Brain microvascular endothelial cell (primary cell): ENCODE results near the gene SLC39A13.

Source experiments
- DNase-seq: peaks from one replicate; pipeline ENCODE4 v3.0.0-alpha.2; 2020
- H3K27ac ChIP-seq: fragments of 250-450 bp; sonication (Bioruptor Pico); 2 replicates; pipeline ENCODE4 v1.5.1; 2020; ENCODE audit warnings: mild to moderate bottlenecking, moderate library complexity
- H3K27me3 ChIP-seq: fragments of 250-450 bp; sonication (Bioruptor Pico); replicated peaks from 2 replicates; pipeline ENCODE4 v1.5.1; 2020; ENCODE audit warnings: mild to moderate bottlenecking
- H3K36me3 ChIP-seq: fragments of 250-450 bp; sonication (Bioruptor Pico); replicated peaks from 2 replicates; pipeline ENCODE4 v1.5.1; 2020; ENCODE audit warnings: mild to moderate bottlenecking
- H3K4me3 ChIP-seq: 2 replicates; pipeline ENCODE4 v1.5.1; 2011; ENCODE audit warnings: low read depth, mild to moderate bottlenecking, control low read depth, low read length, moderate library complexity
- CTCF ChIP-seq: IDR thresholded peaks from 2 replicates; pipeline ENCODE4 v1.5.1; 2011; ENCODE audit warnings: low read depth, mild to moderate bottlenecking, moderate library complexity, low read length, control low read depth, inconsistent platforms; ENCODE audit errors: missing control alignments
- in situ Hi-C: cut with HindIII; loops from 2 replicates; pipeline ENCODE4 v1.10.0; 2017; ENCODE audit warnings: low sequenced_read_pairs, low pct_ligation_motif_present

Gene SLC39A13

GRCh38 chr11:47375546-47376085, 32.8 kb upstream of the SLC39A13 start:
- no peak overlapping the region for H3K27ac ChIP-seq
- in situ Hi-C loops = no loop called here
- H3K36me3 ChIP-seq = no peaks in the 10 kb centered on the region
- no peak for TF ChIP-seq CTCF
- H3K27me3 ChIP-seq = no peaks in the 10 kb centered on the region
- no peak for DNase-seq
- H3K4me3 ChIP-seq = no peak overlapping the region

GRCh38 chr11:47376107-47376524, 32.3 kb upstream of the SLC39A13 start:
- H3K27ac ChIP-seq = no peak overlapping the region
- no peaks in the 10 kb centered on the region for H3K27me3 ChIP-seq
- no peak for DNase-seq
- in situ Hi-C loops = no loop called here
- H3K36me3 ChIP-seq = no peaks in the 10 kb centered on the region
- no peak for TF ChIP-seq CTCF
- H3K4me3 ChIP-seq = no peak overlapping the region

GRCh38 chr11:47376525-47377371, 31.6 kb upstream of the SLC39A13 start:
- no peaks in the 10 kb centered on the region for H3K36me3 ChIP-seq
- in situ Hi-C loops = no loop called here
- TF ChIP-seq CTCF = no peak
- H3K4me3 ChIP-seq = no peak overlapping the region
- H3K27me3 ChIP-seq = no peaks in the 10 kb centered on the region
- no peak overlapping the region for H3K27ac ChIP-seq
- no peak for DNase-seq

GRCh38 chr11:47377571-47378009, 30.8 kb upstream of the SLC39A13 start:
- no peak overlapping the region for H3K27ac ChIP-seq
- no peak for DNase-seq
- in situ Hi-C loops = no loop called here
- H3K36me3 ChIP-seq = no peaks in the 10 kb centered on the region
- no peak overlapping the region for H3K4me3 ChIP-seq
- TF ChIP-seq CTCF = no peak
- H3K27me3 ChIP-seq = no peaks in the 10 kb centered on the region

- Histone ChIP-seq H3K27me3 (no peaks in the 10 kb centered on the region), H3K36me3 (no peaks in the 10 kb centered on the region), H3K27ac (no peak within 1 kb of the TSS), H3K4me3 (no peak within 1 kb of the TSS)
- in situ Hi-C loops = no loop called here
- no peak for DNase-seq
- TF ChIP-seq CTCF = no peak
Measured at GRCh38 chr11:47378010-47378835, 30.2 kb upstream of the SLC39A13 start, which contains the start of gene SPI1. Gene SPI1, minus strand, starts transcription at chr11:47378547. Its CDS starts 194 bp downstream, at chr11:47378353.
